Duodenal mucosa (tissue), 2 donors: Measurements from ENCODE around the gene ROPN1.

Source experiments
- H3K27ac ChIP-seq: one replicate; pipeline ENCODE4 v1.7.0; 2013; ENCODE audit warnings: low read depth, low read length
- H3K27me3 ChIP-seq, 2 donors: one replicate each; pipeline ENCODE4 v1.7.0; 2013; ENCODE audit warnings: low read length in 2 of 2, control low read depth in 1 of 2; ENCODE audit not compliant: insufficient read depth in 2 of 2, control insufficient read depth in 1 of 2
- H3K36me3 ChIP-seq, 2 donors: one replicate each; pipeline ENCODE4 v1.7.0; 2013; ENCODE audit warnings: low read length in 2 of 2, control low read depth in 1 of 2; ENCODE audit not compliant: insufficient read depth in 2 of 2, control insufficient read depth in 1 of 2
- H3K4me1 ChIP-seq, 2 donors: one replicate each; pipeline ENCODE4 v1.7.0; 2013; ENCODE audit warnings: low read length in 2 of 2, control low read depth in 1 of 2; ENCODE audit not compliant: insufficient read depth in 2 of 2, control insufficient read depth in 1 of 2
- H3K4me3 ChIP-seq, 2 donors: one replicate each; pipeline ENCODE4 v1.7.0; 2013; ENCODE audit warnings: low read length in 2 of 2, low read depth in 1 of 2
- H3K9ac ChIP-seq, 2 donors: one replicate each; pipeline ENCODE4 v1.7.0; 2013; ENCODE audit warnings: low read length in 2 of 2, low read depth in 1 of 2
- H3K9me3 ChIP-seq, 2 donors: one replicate each; pipeline ENCODE4 v1.7.0; 2013; ENCODE audit warnings: low read length in 2 of 2, control low read depth in 1 of 2; ENCODE audit not compliant: control insufficient read depth in 1 of 2

Gene ROPN1

GRCh38 chr3:123930445-123930844 lies 61.5 kb downstream of the ROPN1 start:
- Histone ChIP-seq H3K36me3 (peaks cover 0 to 20% of the 10 kb centered on the region in 2 donors), H3K27ac (no peak overlapping the region), H3K9ac (no peak overlapping the region), H3K9me3 (no peaks in the 10 kb centered on the region), H3K4me3 (no peak overlapping the region), H3K4me1 (no peaks in the 10 kb centered on the region), H3K27me3 (no peaks in the 10 kb centered on the region)

DNA sequence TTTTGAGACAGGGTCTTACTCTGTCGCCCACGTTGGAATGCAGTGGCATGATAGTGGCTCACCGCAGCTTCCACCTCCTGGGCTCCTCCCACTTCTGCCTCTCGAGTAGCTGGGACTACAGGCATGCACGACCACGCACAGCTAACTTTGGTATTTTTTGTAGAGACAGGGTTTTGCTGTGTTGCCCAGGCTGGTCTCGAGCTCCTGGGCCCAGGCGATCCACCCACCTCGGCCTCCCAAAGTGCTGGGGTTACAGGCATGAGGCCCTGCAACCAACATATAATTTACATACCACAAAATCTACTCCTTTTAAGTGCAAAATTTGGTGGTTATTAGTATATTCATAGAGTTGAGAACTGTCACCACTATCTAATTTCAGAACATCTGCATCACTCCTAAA lies 62.6 kb downstream of the ROPN1 start:
- Histone ChIP-seq H3K4me3 (no peak overlapping the region), H3K27ac (no peak overlapping the region), H3K36me3 (peaks cover 2 to 21% of the 10 kb centered on the region in 2 donors), H3K9me3 (no peaks in the 10 kb centered on the region), H3K27me3 (no peaks in the 10 kb centered on the region), H3K4me1 (no peaks in the 10 kb centered on the region), H3K9ac (no peak overlapping the region)

DNA sequence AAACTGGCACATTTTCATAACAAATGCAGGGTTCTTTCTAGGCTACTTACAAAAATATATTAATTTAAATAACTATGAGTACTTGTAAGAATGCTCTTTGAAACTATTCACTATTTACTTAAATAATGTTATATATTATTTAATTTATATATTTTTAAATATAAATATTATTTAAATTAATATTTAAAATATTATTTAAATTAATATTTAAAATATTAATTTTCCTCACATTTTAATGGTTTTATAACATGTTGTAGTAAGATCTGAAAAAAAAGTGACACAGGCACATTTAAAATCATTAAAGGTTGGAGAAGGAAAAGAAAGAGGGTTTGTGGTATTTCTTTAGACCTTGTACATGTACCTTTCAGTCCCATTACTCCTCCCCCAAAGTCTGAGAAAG lies 65.5 kb downstream of the ROPN1 start:
- peaks cover 5 to 21% of the 10 kb centered on the region in 2 donors for H3K36me3 ChIP-seq

GRCh38 chr3:123920868-123921267 lies 71.1 kb downstream of the ROPN1 start:
- Histone ChIP-seq H3K4me3 (no peak overlapping the region), H3K36me3 (peaks cover 17 to 22% of the 10 kb centered on the region in 2 donors), H3K9me3 (peaks cover 6 to 26% of the 10 kb centered on the region in 2 donors), H3K27ac (no peak overlapping the region), H3K9ac (no peak overlapping the region), H3K4me1 (no peaks in the 10 kb centered on the region), H3K27me3 (no peaks in the 10 kb centered on the region)

More for the DNA sequence above, 65.5 kb downstream of the ROPN1 start:
- Histone ChIP-seq H3K4me3 (no peak overlapping the region), H3K4me1 (no peaks in the 10 kb centered on the region), H3K9ac (no peak overlapping the region), H3K27me3 (no peaks in the 10 kb centered on the region), H3K27ac (no peak overlapping the region), H3K9me3 (peaks cover 0 to 13% of the 10 kb centered on the region in 2 donors)

DNA sequence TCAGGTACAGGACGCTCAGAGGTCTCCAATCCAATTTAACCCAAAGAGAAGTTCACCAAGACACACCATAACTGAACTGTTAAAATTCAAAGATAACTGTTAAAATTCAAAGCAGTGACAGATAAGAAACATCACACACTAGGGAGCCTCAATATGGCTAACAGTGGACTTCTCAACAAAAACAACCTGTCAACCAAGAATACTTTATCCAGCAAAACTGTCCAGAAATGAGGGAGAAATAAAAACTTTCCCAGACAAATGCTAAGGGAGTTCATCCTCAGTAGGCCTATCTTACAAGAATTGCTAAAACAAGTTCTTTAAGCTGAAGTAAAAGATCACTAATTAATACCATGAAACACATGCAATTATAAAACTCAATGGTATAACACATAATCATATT lies 71.5 kb downstream of the ROPN1 start:
- H3K27me3 ChIP-seq = no peaks in the 10 kb centered on the region
- H3K36me3 ChIP-seq = peaks cover 17 to 18% of the 10 kb centered on the region in 2 donors
- peaks cover 6 to 26% of the 10 kb centered on the region in 2 donors for H3K9me3 ChIP-seq
- no peak overlapping the region for H3K4me3 ChIP-seq
- H3K4me1 ChIP-seq = no peaks in the 10 kb centered on the region
- H3K27ac ChIP-seq = no peak overlapping the region
- H3K9ac ChIP-seq = no peak overlapping the region

DNA sequence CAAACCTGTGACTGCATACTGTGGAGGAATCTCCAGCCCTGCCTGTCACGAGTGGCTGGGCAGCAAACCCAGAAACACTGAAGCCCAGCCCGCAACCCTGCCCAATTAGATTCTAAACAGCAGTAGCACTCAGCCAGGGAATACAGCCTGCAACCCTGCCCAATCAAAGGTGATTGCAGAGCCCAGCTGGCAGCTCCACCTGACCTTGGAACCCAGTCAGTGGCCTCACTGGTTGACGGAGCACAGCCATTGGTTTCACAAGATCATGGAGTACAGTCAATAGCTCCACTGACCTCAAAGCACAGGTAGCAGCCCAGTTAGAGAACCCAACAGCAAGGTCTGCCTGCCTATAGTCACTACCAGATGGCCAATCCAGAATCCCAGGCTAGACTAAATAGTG lies 72.6 kb downstream of the ROPN1 start:
- H3K9me3 ChIP-seq = peaks cover 6 to 26% of the 10 kb centered on the region in 2 donors
- H3K9ac ChIP-seq = no peak overlapping the region
- no peaks in the 10 kb centered on the region for H3K27me3 ChIP-seq
- H3K4me1 ChIP-seq = no peaks in the 10 kb centered on the region
- no peak overlapping the region for H3K4me3 ChIP-seq
- no peak overlapping the region for H3K27ac ChIP-seq
- H3K36me3 ChIP-seq = peaks cover 18 to 19% of the 10 kb centered on the region in 2 donors
